Adrenal gland (tissue), 5 donors: Measurements from ENCODE around the gene TAF1A.

ENCODE experiments used
- CTCF ChIP-seq, 6 experiments: fragments of 450-650 bp in 4 of 6; fragments of 200-600 bp in 2 of 6; sonication (generic) in 1 of 6; IDR thresholded peaks; 1 replicate in 5 of 6; 2 replicates in 1 of 6; pipeline versions ENCODE4 v1.5.1 to v1.8.0; 2016 to 2021; ENCODE audit warnings: antibody characterized with exemption in 6 of 6, mild to moderate bottlenecking in 2 of 6, moderate library complexity in 1 of 6
- POLR2A ChIP-seq, 2 donors: fragments of 450-650 bp; IDR thresholded peaks; one replicate each; pipeline ENCODE4 v1.6.1; 2017; ENCODE audit warnings: antibody characterized with exemption in 2 of 2, mild to moderate bottlenecking in 2 of 2, moderate library complexity in 1 of 2
- donor health status: DM: no; HTN: no; CAD: no.

GRCh38 chr1:222634180-222635013 is 44.7 kb upstream of the TAF1A start:
- TF ChIP-seq POLR2A (IDR thresholded peaks at IDR 0.05), result no peak
- peak; percentile 84 to 91 (median 86) for TF ChIP-seq CTCF (IDR thresholded peaks at IDR 0.05)
